Measurements from ENCODE around the gene FAM177B.

FAM177B gene

GRCh38 chr1:222786121-222786520 is 49.1 kb downstream of the FAM177B start:
- Histone ChIP-seq H3K4me2 (ENCODE audit: low read length) (no peak overlapping the region), H3K9ac (ENCODE audit: low read length) (no peak overlapping the region), H3K9me2 (ENCODE audit: low read depth, low read length) (no peaks in the 10 kb centered on the region), H3K36me3 (ENCODE audit: insufficient read depth, low read length) (no peaks in the 10 kb centered on the region), H3K79me2 (ENCODE audit: insufficient read depth, low read length) (no peaks in the 10 kb centered on the region), H4K20me1 (ENCODE audit: insufficient read depth, low read length) (no peaks in the 10 kb centered on the region), H3K4me1 (ENCODE audit: insufficient read depth, low read length, severe bottlenecking) (no peaks in the 10 kb centered on the region), H3K27me3 (ENCODE audit: insufficient read depth, low read length) (no peaks in the 10 kb centered on the region), H3K4me3 (ENCODE audit: low read depth, low read length, poor library complexity, severe bottlenecking) (no peak overlapping the region), H3K9me3 (ENCODE audit: low read length) (0 out of 2 replicates have a peak, but pooled peaks cover 4% of the 10 kb centered on the region), H3K27ac (ENCODE audit: low read depth, low read length, poor library complexity, severe bottlenecking) (no peak overlapping the region), H3F3A (ENCODE audit: insufficient read depth, low read length) (no peaks in the 10 kb centered on the region), H2AFZ (ENCODE audit: low read length) (no peak overlapping the region)
- TF ChIP-seq EZH2 (IDR thresholded peaks at IDR 0.05; ENCODE audit: borderline replicate concordance, low read length) = no peak
- TF ChIP-seq, protein P1, sequence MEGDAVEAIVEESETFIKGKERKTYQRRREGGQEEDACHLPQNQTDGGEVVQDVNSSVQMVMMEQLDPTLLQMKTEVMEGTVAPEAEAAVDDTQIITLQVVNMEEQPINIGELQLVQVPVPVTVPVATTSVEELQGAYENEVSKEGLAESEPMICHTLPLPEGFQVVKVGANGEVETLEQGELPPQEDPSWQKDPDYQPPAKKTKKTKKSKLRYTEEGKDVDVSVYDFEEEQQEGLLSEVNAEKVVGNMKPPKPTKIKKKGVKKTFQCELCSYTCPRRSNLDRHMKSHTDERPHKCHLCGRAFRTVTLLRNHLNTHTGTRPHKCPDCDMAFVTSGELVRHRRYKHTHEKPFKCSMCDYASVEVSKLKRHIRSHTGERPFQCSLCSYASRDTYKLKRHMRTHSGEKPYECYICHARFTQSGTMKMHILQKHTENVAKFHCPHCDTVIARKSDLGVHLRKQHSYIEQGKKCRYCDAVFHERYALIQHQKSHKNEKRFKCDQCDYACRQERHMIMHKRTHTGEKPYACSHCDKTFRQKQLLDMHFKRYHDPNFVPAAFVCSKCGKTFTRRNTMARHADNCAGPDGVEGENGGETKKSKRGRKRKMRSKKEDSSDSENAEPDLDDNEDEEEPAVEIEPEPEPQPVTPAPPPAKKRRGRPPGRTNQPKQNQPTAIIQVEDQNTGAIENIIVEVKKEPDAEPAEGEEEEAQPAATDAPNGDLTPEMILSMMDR (IDR thresholded peaks at IDR 0.05; ENCODE audit: low read length) = no peak

- no peaks in the 10 kb centered on the region for H3F3A ChIP-seq (ENCODE audit: insufficient read depth, low read length)
- H3K79me2 ChIP-seq (ENCODE audit: insufficient read depth, low read length) = no peaks in the 10 kb centered on the region
- H3K4me1 ChIP-seq (ENCODE audit: insufficient read depth, low read length, severe bottlenecking) = no peaks in the 10 kb centered on the region
- H3K4me3 ChIP-seq (ENCODE audit: low read depth, low read length, poor library complexity, severe bottlenecking) = no peak overlapping the region
- no peak overlapping the region for H2AFZ ChIP-seq (ENCODE audit: low read length)
- TF ChIP-seq EZH2 (IDR thresholded peaks at IDR 0.05; ENCODE audit: borderline replicate concordance, low read length) = no peak
- TF ChIP-seq, protein P1 (IDR thresholded peaks at IDR 0.05; ENCODE audit: low read length) = no peak
- 0 out of 2 replicates have a peak, but pooled peaks cover 4% of the 10 kb centered on the region for H3K9me3 ChIP-seq (ENCODE audit: low read length)
- no peaks in the 10 kb centered on the region for H3K27me3 ChIP-seq (ENCODE audit: insufficient read depth, low read length)
- H3K9me2 ChIP-seq (ENCODE audit: low read depth, low read length) = no peaks in the 10 kb centered on the region
- H3K9ac ChIP-seq (ENCODE audit: low read length) = no peak overlapping the region
- H3K4me2 ChIP-seq (ENCODE audit: low read length) = no peak overlapping the region
- H3K36me3 ChIP-seq (ENCODE audit: insufficient read depth, low read length) = no peaks in the 10 kb centered on the region
- no peaks in the 10 kb centered on the region for H4K20me1 ChIP-seq (ENCODE audit: insufficient read depth, low read length)
- H3K27ac ChIP-seq (ENCODE audit: low read depth, low read length, poor library complexity, severe bottlenecking) = no peak overlapping the region
These were observed 50.7 kb downstream of the FAM177B start for GRCh38 chr1:222787729-222788128.

DNA sequence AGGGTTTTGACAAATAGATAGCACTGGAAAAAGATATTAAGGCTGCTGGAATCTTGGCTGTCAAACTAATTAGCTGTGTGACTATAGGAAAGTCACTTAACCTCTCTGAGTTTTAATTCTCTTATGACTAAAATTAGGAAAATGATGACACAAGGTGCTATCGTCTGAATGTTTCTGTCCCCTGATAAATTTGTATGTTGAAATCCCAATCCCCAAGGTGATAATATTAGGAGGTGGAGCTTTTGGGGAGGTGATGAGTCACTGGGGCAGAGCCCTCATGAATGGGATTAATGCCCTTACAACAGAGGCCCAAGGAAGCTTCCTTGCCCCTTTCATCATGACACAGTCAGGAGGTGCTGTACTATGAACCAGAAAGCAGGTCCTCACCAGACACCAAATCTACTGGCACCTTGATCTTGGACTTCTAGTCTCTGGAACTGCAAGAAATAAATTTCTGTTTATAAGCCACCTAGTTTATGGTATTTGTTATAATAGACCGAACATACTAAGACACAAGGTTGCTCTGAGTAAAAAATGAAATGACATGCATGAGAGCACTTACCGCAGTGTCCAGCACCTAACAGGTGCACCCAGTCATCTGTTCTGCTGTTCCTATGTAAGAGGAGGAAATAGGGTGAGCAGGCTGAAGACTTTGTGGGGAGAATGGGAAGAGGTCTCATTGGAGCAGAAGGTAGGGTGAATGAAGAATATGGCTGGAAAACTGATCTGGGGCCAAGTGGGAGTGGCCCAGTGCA is 51.6 kb downstream of the FAM177B start:
- Histone ChIP-seq H3K27me3 (ENCODE audit: insufficient read depth, low read length) (no peaks in the 10 kb centered on the region), H3K4me3 (ENCODE audit: low read depth, low read length, poor library complexity, severe bottlenecking) (no peak overlapping the region), H3K36me3 (ENCODE audit: insufficient read depth, low read length) (no peaks in the 10 kb centered on the region), H3F3A (ENCODE audit: insufficient read depth, low read length) (no peaks in the 10 kb centered on the region), H3K9ac (ENCODE audit: low read length) (no peak overlapping the region), H4K20me1 (ENCODE audit: insufficient read depth, low read length) (no peaks in the 10 kb centered on the region), H3K27ac (ENCODE audit: low read depth, low read length, poor library complexity, severe bottlenecking) (no peak overlapping the region), H3K79me2 (ENCODE audit: insufficient read depth, low read length) (no peaks in the 10 kb centered on the region), H3K4me1 (ENCODE audit: insufficient read depth, low read length, severe bottlenecking) (no peaks in the 10 kb centered on the region), H2AFZ (ENCODE audit: low read length) (no peak overlapping the region), H3K9me2 (ENCODE audit: low read depth, low read length) (no peaks in the 10 kb centered on the region), H3K4me2 (ENCODE audit: low read length) (no peak overlapping the region), H3K9me3 (ENCODE audit: low read length) (0 out of 2 replicates have a peak, but pooled peaks cover 4% of the 10 kb centered on the region)
- no peak for TF ChIP-seq EZH2 (IDR thresholded peaks at IDR 0.05; ENCODE audit: borderline replicate concordance, low read length)

- Histone ChIP-seq H4K20me1 (ENCODE audit: insufficient read depth, low read length) (no peaks in the 10 kb centered on the region), H3K4me3 (ENCODE audit: low read depth, low read length, poor library complexity, severe bottlenecking) (no peak overlapping the region), H2AFZ (ENCODE audit: low read length) (no peak overlapping the region), H3K9ac (ENCODE audit: low read length) (no peak overlapping the region), H3K27me3 (ENCODE audit: insufficient read depth, low read length) (no peaks in the 10 kb centered on the region), H3K27ac (ENCODE audit: low read depth, low read length, poor library complexity, severe bottlenecking) (no peak overlapping the region), H3K36me3 (ENCODE audit: insufficient read depth, low read length) (no peaks in the 10 kb centered on the region), H3K79me2 (ENCODE audit: insufficient read depth, low read length) (no peaks in the 10 kb centered on the region), H3F3A (ENCODE audit: insufficient read depth, low read length) (no peaks in the 10 kb centered on the region), H3K9me3 (ENCODE audit: low read length) (0 out of 2 replicates have a peak, but pooled peaks cover 4% of the 10 kb centered on the region), H3K4me1 (ENCODE audit: insufficient read depth, low read length, severe bottlenecking) (no peaks in the 10 kb centered on the region), H3K9me2 (ENCODE audit: low read depth, low read length) (no peaks in the 10 kb centered on the region), H3K4me2 (ENCODE audit: low read length) (no peak overlapping the region)
- no peak for TF ChIP-seq EZH2 (IDR thresholded peaks at IDR 0.05; ENCODE audit: borderline replicate concordance, low read length)
- TF ChIP-seq, protein P1 (IDR thresholded peaks at IDR 0.05; ENCODE audit: low read length) = no peak
These were observed 53.1 kb downstream of the FAM177B start for GRCh38 chr1:222790115-222790514.

Data from OCI-LY1 (cell line).